H9 (cell line): ENCODE results near the gene CREB3L4. TPM values are rescaled to one million over a fixed set of nuclear protein-coding genes. Genes with fewer than 3 reads are reported as not detected.

Experiments used
- DNase-seq: peaks from one replicate; pipeline ENCODE4 v3.0.0-alpha.2; 2017
- H2AFZ ChIP-seq: one replicate; pipeline ENCODE4 v1.6.1; 2013; ENCODE audit warnings: mild to moderate bottlenecking, low read length, control low read depth, moderate library complexity
- H2AK5ac ChIP-seq: 2 replicates; pipeline ENCODE4 v1.6.1; 2013; ENCODE audit warnings: low read length, control low read depth, mixed read lengths; ENCODE audit not compliant: insufficient read length
- H2BK120ac ChIP-seq: one replicate; pipeline ENCODE4 v1.6.1; 2013; ENCODE audit warnings: low read depth, mild to moderate bottlenecking, low read length, control low read depth, inconsistent platforms; ENCODE audit not compliant: poor library complexity, severe bottlenecking
- H2BK12ac ChIP-seq: 2 replicates; pipeline ENCODE4 v1.6.1; 2013; ENCODE audit warnings: low read length, control low read depth, mixed read lengths, low read depth; ENCODE audit not compliant: insufficient read length
- H2BK15ac ChIP-seq: 2 replicates; pipeline ENCODE4 v1.6.1; 2013; ENCODE audit warnings: low read depth, low read length, control low read depth
- H2BK20ac ChIP-seq: one replicate; pipeline ENCODE4 v1.6.1; 2013; ENCODE audit warnings: low read depth, mild to moderate bottlenecking, low read length, control low read depth, inconsistent platforms; ENCODE audit not compliant: poor library complexity, severe bottlenecking
- H2BK5ac ChIP-seq: 2 replicates; pipeline ENCODE4 v1.6.1; 2013; ENCODE audit warnings: low read length, control low read depth, mixed read lengths; ENCODE audit not compliant: insufficient read length
- H3K14ac ChIP-seq: 2 replicates; pipeline ENCODE4 v1.6.1; 2013; ENCODE audit warnings: low read length, control low read depth; ENCODE audit not compliant: insufficient read depth
- H3K18ac ChIP-seq: 2 replicates; pipeline ENCODE4 v1.6.1; 2013; ENCODE audit warnings: low read depth, mild to moderate bottlenecking, mixed read lengths, low read length, control low read depth; ENCODE audit not compliant: insufficient read length
- H3K23ac ChIP-seq: 2 replicates; pipeline ENCODE4 v1.6.1; 2013; ENCODE audit warnings: low read length, control low read depth, mixed read lengths, low read depth; ENCODE audit not compliant: insufficient read length
- H3K23me2 ChIP-seq: 2 replicates; pipeline ENCODE4 v1.6.1; 2013; ENCODE audit warnings: low read depth, mild to moderate bottlenecking, mixed read lengths, low read length, control low read depth; ENCODE audit not compliant: insufficient read length, poor library complexity, severe bottlenecking
- H3K27ac ChIP-seq: 2 replicates; pipeline ENCODE4 v1.5.1; 2013; ENCODE audit warnings: low read length, control low read depth, mixed read lengths, low read depth; ENCODE audit not compliant: insufficient read length
- H3K27me3 ChIP-seq: 2 replicates; pipeline ENCODE4 v1.6.1; 2013; ENCODE audit warnings: low read length, control low read depth, inconsistent platforms; ENCODE audit not compliant: insufficient read depth
- H3K4ac ChIP-seq: 2 replicates; pipeline ENCODE4 v1.6.1; 2013; ENCODE audit warnings: low read depth, mild to moderate bottlenecking, control low read depth, inconsistent platforms, low read length, moderate library complexity
- H3K4me1 ChIP-seq: 2 replicates; pipeline ENCODE4 v1.6.1; 2013; ENCODE audit warnings: low read length, control low read depth, inconsistent platforms; ENCODE audit not compliant: insufficient read depth
- H3K4me2 ChIP-seq: 2 replicates; pipeline ENCODE4 v1.6.1; 2013; ENCODE audit warnings: low read length, control low read depth, mixed read lengths; ENCODE audit not compliant: insufficient read length, insufficient read depth
- H3K56ac ChIP-seq: 2 replicates; pipeline ENCODE4 v1.6.1; 2013; ENCODE audit warnings: low read depth, mild to moderate bottlenecking, mixed read lengths, low read length, control low read depth; ENCODE audit not compliant: insufficient read length
- H3K79me1 ChIP-seq: 2 replicates; pipeline ENCODE4 v1.6.1; 2013; ENCODE audit warnings: low read depth, mild to moderate bottlenecking, moderate library complexity, low read length, control low read depth, inconsistent platforms; ENCODE audit not compliant: insufficient read depth, poor library complexity, severe bottlenecking
- H3K79me2 ChIP-seq: 2 replicates; pipeline ENCODE4 v1.6.1; 2013; ENCODE audit warnings: low read length, control low read depth, inconsistent platforms; ENCODE audit not compliant: insufficient read depth
- H3K9ac ChIP-seq: 2 replicates; pipeline ENCODE4 v1.6.1; 2013; ENCODE audit warnings: low read length, control low read depth, mixed read lengths; ENCODE audit not compliant: insufficient read length; ENCODE audit errors: extremely low read depth
- H3K9me3 ChIP-seq: one replicate; pipeline ENCODE4 v1.6.1; 2013; ENCODE audit warnings: low read depth, low read length, inconsistent platforms; ENCODE audit not compliant: control insufficient read depth
- H3T11ph ChIP-seq: one replicate; pipeline ENCODE4 v1.6.1; 2013; ENCODE audit warnings: mild to moderate bottlenecking, low read length, control low read depth, inconsistent platforms
- H4K20me1 ChIP-seq: one replicate; pipeline ENCODE4 v1.6.1; 2013; ENCODE audit not compliant: control insufficient read depth, insufficient read length, insufficient read depth
- H4K5ac ChIP-seq: 2 replicates; pipeline ENCODE4 v1.6.1; 2013; ENCODE audit warnings: low read depth, mild to moderate bottlenecking, mixed read lengths, low read length, control low read depth; ENCODE audit not compliant: insufficient read length
- H4K8ac ChIP-seq: replicated peaks from 2 replicates; pipeline ENCODE4 v1.6.1; 2013; ENCODE audit warnings: low read length, control low read depth, mixed read lengths, low read depth; ENCODE audit not compliant: insufficient read length
- H4K91ac ChIP-seq: 2 replicates; pipeline ENCODE4 v1.6.1; 2013; ENCODE audit warnings: low read depth, mild to moderate bottlenecking, moderate library complexity, mixed read lengths, low read length, control low read depth; ENCODE audit not compliant: insufficient read length
- H3K27ac Mint-ChIP-seq, 3 experiments: 2 replicates in 2 of 3; 3 replicates in 1 of 3; pipeline ENCODE4 v1.8.0; 2020 to 2021; ENCODE audit warnings: mixed read lengths in 3 of 3, mild to moderate bottlenecking in 1 of 3, moderate library complexity in 1 of 3
- H3K27me3 Mint-ChIP-seq: 2 replicates; pipeline ENCODE4 v1.8.0; 2021; ENCODE audit warnings: low read depth, mild to moderate bottlenecking, moderate library complexity, mixed read lengths
- H3K36me3 Mint-ChIP-seq, 3 experiments: 2 replicates in 2 of 3; 3 replicates in 1 of 3; pipeline ENCODE4 v1.8.0; 2020 to 2021; ENCODE audit warnings: low read depth in 3 of 3, mixed read lengths in 3 of 3; ENCODE audit not compliant: insufficient read depth in 1 of 3
- H3K4me1 Mint-ChIP-seq, 2 experiments: 2 replicates each; pipeline ENCODE4 v1.8.0; 2020; ENCODE audit warnings: mixed read lengths in 2 of 2
- H3K4me3 Mint-ChIP-seq, 2 experiments: 2 replicates in 1 of 2; 3 replicates in 1 of 2; pipeline ENCODE4 v1.8.0; 2020 to 2021; ENCODE audit warnings: mild to moderate bottlenecking in 2 of 2, mixed read lengths in 2 of 2, moderate library complexity in 1 of 2
- H3K9me3 Mint-ChIP-seq, 2 experiments: 2 replicates in 1 of 2; 3 replicates in 1 of 2; pipeline ENCODE4 v1.8.0; 2020; ENCODE audit warnings: mild to moderate bottlenecking in 2 of 2, mixed read lengths in 2 of 2, moderate library complexity in 1 of 2
- WGBS: extraction: QIAGEN DNeasy Blood & Tissue Kit; methylation state at CpG from one replicate; pipeline ENCODE4 v1.1.7; 2013; ENCODE audit warnings: missing lambda C conversion rate, low lambda C conversion rate, mixed read lengths; ENCODE audit not compliant: insufficient read length; ENCODE audit errors: extremely low coverage; 5-methylcytosine and 5-hydroxymethylcytosine counted together
- total RNA-seq: library from RNA; stranded (reverse); gene quantifications from 2 replicates; pipeline ENCODE4 v1.2.1, GENCODE V29; 2021
- TF ChIP-seq, protein P1 (sequence below): fragments of 200-600 bp; sonication (generic); conservative IDR thresholded peaks from 3 replicates; pipeline ENCODE4 v1.8.0; 2021; ENCODE audit warnings: antibody characterized with exemption, mild to moderate bottlenecking

Gene CREB3L4
- total RNA-seq, 1 experiment from 2014 or later: 27.6 TPM

DNA sequence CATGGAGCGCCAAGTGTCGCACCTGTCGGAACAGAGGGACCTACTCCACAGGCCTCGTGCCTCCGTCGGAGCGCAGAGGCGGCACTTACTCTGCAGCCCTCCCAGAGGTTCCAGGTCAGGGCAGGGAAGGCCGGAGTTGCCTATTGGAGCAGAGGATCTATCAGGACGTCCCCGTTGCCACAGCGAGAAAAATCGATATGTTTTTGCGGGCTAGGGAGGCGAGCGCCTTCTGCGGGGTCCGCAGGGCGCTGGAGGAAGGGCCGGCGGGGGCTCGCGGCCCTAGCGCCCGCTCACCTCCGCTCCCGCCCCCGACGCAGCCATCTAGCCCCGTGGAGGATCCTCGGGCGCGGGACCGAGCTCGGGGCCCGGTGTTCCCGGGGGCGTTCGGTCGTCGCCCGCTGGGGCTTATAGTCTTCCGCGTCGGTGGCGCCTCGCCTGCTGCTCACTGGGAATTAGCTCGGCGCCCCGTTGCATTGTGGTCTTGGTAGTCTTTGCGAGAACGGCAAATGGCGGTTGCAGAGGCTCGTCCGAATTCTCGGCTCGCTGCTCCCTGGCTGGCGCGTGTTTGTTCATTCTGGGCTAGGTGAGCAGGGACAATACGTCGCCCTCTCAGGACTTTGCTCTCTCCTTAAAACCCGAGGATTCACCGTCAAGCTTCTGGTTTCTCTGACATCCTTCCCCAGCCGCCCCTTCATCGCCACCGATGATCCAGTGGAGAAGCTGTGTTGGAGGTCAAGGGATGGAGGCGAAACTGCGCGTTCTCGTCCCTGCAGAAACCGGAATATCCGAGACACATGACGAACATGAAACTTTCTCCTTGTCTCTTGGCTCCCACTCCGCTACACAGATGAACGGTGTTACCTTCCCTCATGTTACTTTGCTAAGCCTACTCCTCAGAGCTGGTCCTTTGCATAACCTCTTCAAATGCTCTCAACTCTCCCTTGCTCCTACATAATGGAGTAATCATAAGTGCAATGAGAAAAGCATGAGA lies 9.8 kb downstream of the CREB3L4 start, which contains the start of gene JTB:
JTB (minus strand) TSS at position 425 of the 991 bp plus-strand sequence; CDS start at position 3, 422 bp downstream.
- Histone ChIP-seq H3K4ac (no peak within 1 kb of the TSS), H3K79me2 (no peaks in the 10 kb centered on the region), H3K4me2 (peak within 1 kb of the TSS; percentile 94), H3K9ac (peak within 1 kb of the TSS; percentile 82), H3K79me1 (no peaks in the 10 kb centered on the region), H2BK15ac (no peak within 1 kb of the TSS), H3K4me1 (no peaks in the 10 kb centered on the region), H4K5ac (no peak within 1 kb of the TSS), H3K27me3 (no peaks in the 10 kb centered on the region), H3K27ac (no peak within 1 kb of the TSS), H4K20me1 (no peaks in the 10 kb centered on the region), H3K18ac (no peak within 1 kb of the TSS), H2BK5ac (no peak within 1 kb of the TSS), H3K23me2 (peaks cover 9% of the 10 kb centered on the region), H2BK120ac (no peak within 1 kb of the TSS), H3K14ac (peak within 1 kb of the TSS; percentile 17), H2AFZ (no peak within 1 kb of the TSS), H3K23ac (no peak within 1 kb of the TSS), H2AK5ac (no peak within 1 kb of the TSS), H3K56ac (no peak within 1 kb of the TSS), H3K9me3 (no peaks in the 10 kb centered on the region), H2BK20ac (no peak within 1 kb of the TSS), H4K8ac (no peak within 1 kb of the TSS), H4K91ac (no peak within 1 kb of the TSS), H2BK12ac (no peak within 1 kb of the TSS), H3T11ph (no peak within 1 kb of the TSS)
- Mint-ChIP-seq H3K4me3 (peak within 1 kb of the TSS; percentile 95 to 99), H3K9me3 (no peaks in the 10 kb centered on the region), H3K27me3 (no peaks in the 10 kb centered on the region), H3K36me3 (peaks cover 27 to 70% (median 60%) of the 10 kb centered on the region in 3 experiments), H3K4me1 (peaks cover 19 to 29% of the 10 kb centered on the region in 2 experiments), H3K27ac (peak within 1 kb of the TSS; percentile 91 to 99 (median 98))
- peak; percentile 82 for DNase-seq
- TF ChIP-seq, protein P1, sequence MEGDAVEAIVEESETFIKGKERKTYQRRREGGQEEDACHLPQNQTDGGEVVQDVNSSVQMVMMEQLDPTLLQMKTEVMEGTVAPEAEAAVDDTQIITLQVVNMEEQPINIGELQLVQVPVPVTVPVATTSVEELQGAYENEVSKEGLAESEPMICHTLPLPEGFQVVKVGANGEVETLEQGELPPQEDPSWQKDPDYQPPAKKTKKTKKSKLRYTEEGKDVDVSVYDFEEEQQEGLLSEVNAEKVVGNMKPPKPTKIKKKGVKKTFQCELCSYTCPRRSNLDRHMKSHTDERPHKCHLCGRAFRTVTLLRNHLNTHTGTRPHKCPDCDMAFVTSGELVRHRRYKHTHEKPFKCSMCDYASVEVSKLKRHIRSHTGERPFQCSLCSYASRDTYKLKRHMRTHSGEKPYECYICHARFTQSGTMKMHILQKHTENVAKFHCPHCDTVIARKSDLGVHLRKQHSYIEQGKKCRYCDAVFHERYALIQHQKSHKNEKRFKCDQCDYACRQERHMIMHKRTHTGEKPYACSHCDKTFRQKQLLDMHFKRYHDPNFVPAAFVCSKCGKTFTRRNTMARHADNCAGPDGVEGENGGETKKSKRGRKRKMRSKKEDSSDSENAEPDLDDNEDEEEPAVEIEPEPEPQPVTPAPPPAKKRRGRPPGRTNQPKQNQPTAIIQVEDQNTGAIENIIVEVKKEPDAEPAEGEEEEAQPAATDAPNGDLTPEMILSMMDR: no peak
- no CpG with 5 or more reads among the region's 75 CpGs for WGBS
